Naive thymus-derived CD8-positive, alpha-beta T cell (primary cell): ENCODE data around the gene ARL2. TPM values are rescaled to one million over a fixed set of nuclear protein-coding genes. Genes with fewer than 3 reads are reported as not detected.
"Not testable (repeated sequence)": the region's sequence is repeated elsewhere in the genome, so short reads cannot be mapped to it uniquely, and the experiment has no call there.

Experiments used
- ATAC-seq, 2 donors: fragments of 150-1000 bp; cut with Tn5 transposase in 1 of 2; sonication (Bioruptor Pico), chemical (Tn5 transposase) in 1 of 2; 1 replicate in 1 of 2; 2 replicates in 1 of 2; pipeline ENCODE4 v1.10.0; 2021; ENCODE audit warnings: mild to moderate bottlenecking in 2 of 2, moderate library complexity in 2 of 2
- POLR2A ChIA-PET: fragments of 350-600 bp; sonication (Branson Sonifier 250); formaldehyde crosslinking; loops from one replicate; lab custom pipeline; 2021; ENCODE audit warnings: antibody characterized with exemption; lab: Charles Lee
- DNase-seq, 10 donors: peaks; one replicate each; pipeline versions ENCODE4 v3.0.0 to v3.0.0-alpha.2; 2020 to 2022
- H3K27ac Mint-ChIP-seq, 10 donors: one replicate each; pipeline ENCODE4 v1.8.0; 2020 to 2022; ENCODE audit warnings: mild to moderate bottlenecking in 10 of 10, mixed read lengths in 10 of 10, moderate library complexity in 4 of 10, inconsistent platforms in 1 of 10
- H3K27me3 Mint-ChIP-seq, 5 donors: one replicate each; pipeline ENCODE4 v1.8.0; 2021 to 2022; ENCODE audit warnings: mixed read lengths in 5 of 5
- H3K36me3 Mint-ChIP-seq, 3 donors: one replicate each; pipeline ENCODE4 v1.8.0; 2020 to 2022; ENCODE audit warnings: mixed read lengths in 3 of 3, mild to moderate bottlenecking in 2 of 3, inconsistent platforms in 1 of 3
- H3K4me1 Mint-ChIP-seq, 4 donors: one replicate each; pipeline ENCODE4 v1.8.0; 2021 to 2022; ENCODE audit warnings: mixed read lengths in 4 of 4
- H3K4me3 Mint-ChIP-seq, 10 donors: one replicate each; pipeline ENCODE4 v1.8.0; 2020 to 2022; ENCODE audit warnings: mild to moderate bottlenecking in 10 of 10, mixed read lengths in 10 of 10, moderate library complexity in 6 of 10, inconsistent platforms in 1 of 10
- H3K9me3 Mint-ChIP-seq, 9 donors: one replicate each; pipeline ENCODE4 v1.8.0; 2020 to 2022; ENCODE audit warnings: mixed read lengths in 9 of 9, mild to moderate bottlenecking in 3 of 9, inconsistent platforms in 1 of 9, moderate library complexity in 1 of 9
- polyA plus RNA-seq, 3 donors: library from polyadenylated mRNA; unstranded; fragments of 300-500 nt; fragmentation: Illumina TruSeq; gene quantifications; one replicate each; pipeline ENCODE4 v1.2.3, GENCODE V29; 2021
- total RNA-seq, 8 experiments: library from RNA in 2 of 8; stranded (reverse) in 2 of 8; gene quantifications; one replicate each; pipeline ENCODE4 v1.2.3 and lab custom pipeline; 2021 to 2026

Gene ARL2
- total and polyA plus RNA-seq, 5 experiments from 2014 or later: 37.0 to 135 (median 108) TPM

GRCh38 chr11:64990222-64990923 is 23.6 kb upstream of the ARL2 start:
- no peak for DNase-seq

GRCh38 chr11:64994318-64994717 is 19.6 kb upstream of the ARL2 start:
- H3K27ac Mint-ChIP-seq: no peak overlapping the region
- peaks cover 0 to 19% (median 0%) of the 10 kb centered on the region in 5 donors for H3K27me3 Mint-ChIP-seq
- POLR2A ChIA-PET: no interaction called here

More at GRCh38 chr11:64990222-64990923, 23.6 kb upstream of the ARL2 start:
- Mint-ChIP-seq H3K36me3 (no peaks in the 10 kb centered on the region), H3K4me3 (peak overlapping the region in 2 of 10 donors; percentile 36 to 57), H3K27ac (peak overlapping the region in 4 of 10 donors; percentile 37 to 71 (median 58)), H3K27me3 (peaks cover 0 to 17% (median 2%) of the 10 kb centered on the region in 5 donors), H3K4me1 (peaks cover 7 to 29% (median 11%) of the 10 kb centered on the region in 4 donors), H3K9me3 (no peaks in the 10 kb centered on the region)
- no peak for ATAC-seq
- POLR2A ChIA-PET: no interaction called here

GRCh38 chr11:64996327-64996709 is 17.6 kb upstream of the ARL2 start:
- Mint-ChIP-seq H3K27ac (peak overlapping the region in 2 of 10 donors; percentile 29 to 70), H3K4me3 (peak overlapping the region in 1 of 10 donors; percentile 76), H3K27me3 (peaks cover 0 to 19% (median 0%) of the 10 kb centered on the region in 5 donors), H3K4me1 (peaks cover 2 to 21% (median 7%) of the 10 kb centered on the region in 4 donors), H3K36me3 (no peaks in the 10 kb centered on the region), H3K9me3 (no peaks in the 10 kb centered on the region)
- ATAC-seq (no peak), DNase-seq (no peak)
- POLR2A ChIA-PET: no interaction called here

More at GRCh38 chr11:64994318-64994717, 19.6 kb upstream of the ARL2 start:
- Mint-ChIP-seq H3K9me3 (no peaks in the 10 kb centered on the region), H3K4me3 (no peak overlapping the region), H3K36me3 (no peaks in the 10 kb centered on the region), H3K4me1 (peaks cover 6 to 34% (median 15%) of the 10 kb centered on the region in 4 donors)
- DNase-seq (no peak), ATAC-seq (no peak)

- POLR2A ChIA-PET: no interaction called here
- H3K9me3 Mint-ChIP-seq: no peaks in the 10 kb centered on the region
- DNase-seq: peak in 2 of 10 donors; percentile 6 to 16
- H3K27ac Mint-ChIP-seq: peak within 1 kb of the TSS in 3 of 10 donors; percentile 29 to 70 (median 48)
- ATAC-seq: peak; percentile 32 to 63
- H3K4me3 Mint-ChIP-seq: peak within 1 kb of the TSS in 1 of 10 donors; percentile 76
- H3K36me3 Mint-ChIP-seq: no peaks in the 10 kb centered on the region
- peaks cover 0 to 19% (median 0%) of the 10 kb centered on the region in 5 donors for H3K27me3 Mint-ChIP-seq
- peaks cover 2 to 18% (median 7%) of the 10 kb centered on the region in 4 donors for H3K4me1 Mint-ChIP-seq
These were observed 17.1 kb upstream of the ARL2 start, which contains the start of gene BATF2 for GRCh38 chr11:64996710-64997380. BATF2 (minus strand) TSS chr11:64996971; CDS start chr11:64996914, 57 bp downstream.

- H3K36me3 Mint-ChIP-seq: no peaks in the 10 kb centered on the region
- ATAC-seq: no peak
- H3K27ac Mint-ChIP-seq: peak overlapping the region in 2 of 10 donors; percentile 7 to 63
- no peak for DNase-seq
- H3K27me3 Mint-ChIP-seq: peaks cover 0 to 19% (median 0%) of the 10 kb centered on the region in 5 donors
- H3K4me1 Mint-ChIP-seq: peaks cover 2 to 18% (median 7%) of the 10 kb centered on the region in 4 donors
- no peaks in the 10 kb centered on the region for H3K9me3 Mint-ChIP-seq
- POLR2A ChIA-PET: no interaction called here
- H3K4me3 Mint-ChIP-seq: no peak overlapping the region
These were observed 15.8 kb upstream of the ARL2 start for GRCh38 chr11:64998141-64998540.

GRCh38 chr11:64998690-64999431 is 15.1 kb upstream of the ARL2 start:
- POLR2A ChIA-PET: no interaction called here
- DNase-seq (no peak), ATAC-seq (no peak)
- no peaks in the 10 kb centered on the region for H3K9me3 Mint-ChIP-seq
- H3K36me3 Mint-ChIP-seq: no peaks in the 10 kb centered on the region
- peaks cover 2 to 18% (median 7%) of the 10 kb centered on the region in 4 donors for H3K4me1 Mint-ChIP-seq
- no peak overlapping the region for H3K4me3 Mint-ChIP-seq
- peaks cover 0 to 17% (median 0%) of the 10 kb centered on the region in 5 donors for H3K27me3 Mint-ChIP-seq
- H3K27ac Mint-ChIP-seq: peak overlapping the region in 6 of 10 donors; percentile 7 to 63 (median 42)

GRCh38 chr11:64999478-64999877 is 14.5 kb upstream of the ARL2 start:
- POLR2A ChIA-PET: no interaction called here
- no peak overlapping the region for H3K27ac Mint-ChIP-seq

GRCh38 chr11:65002706-65003105 is 11.3 kb upstream of the ARL2 start:
- ATAC-seq: no peak
- Mint-ChIP-seq H3K27ac (no peak overlapping the region), H3K4me3 (no peak overlapping the region), H3K36me3 (no peaks in the 10 kb centered on the region), H3K9me3 (no peaks in the 10 kb centered on the region), H3K27me3 (no peaks in the 10 kb centered on the region), H3K4me1 (peaks cover 0 to 8% (median 0%) of the 10 kb centered on the region in 4 donors)
- DNase-seq: no peak
- POLR2A ChIA-PET: no interaction called here

More at GRCh38 chr11:64999478-64999877, 14.5 kb upstream of the ARL2 start:
- peaks cover 2 to 18% (median 7%) of the 10 kb centered on the region in 4 donors for H3K4me1 Mint-ChIP-seq
- no peak overlapping the region for H3K4me3 Mint-ChIP-seq
- H3K27me3 Mint-ChIP-seq: peaks cover 0 to 11% (median 0%) of the 10 kb centered on the region in 5 donors
- DNase-seq (no peak), ATAC-seq (no peak)
- H3K9me3 Mint-ChIP-seq: no peaks in the 10 kb centered on the region
- no peaks in the 10 kb centered on the region for H3K36me3 Mint-ChIP-seq

GRCh38 chr11:65003282-65003681 is 10.7 kb upstream of the ARL2 start:
- H3K27ac Mint-ChIP-seq: no peak overlapping the region

GRCh38 chr11:65003968-65004367 is 10.0 kb upstream of the ARL2 start:
- not testable (repeated sequence) for DNase-seq, ATAC-seq, H3K4me1 Mint-ChIP-seq, H3K27me3 Mint-ChIP-seq, H3K4me3 Mint-ChIP-seq, H3K9me3 Mint-ChIP-seq, H3K27ac Mint-ChIP-seq, H3K36me3 Mint-ChIP-seq
- POLR2A ChIA-PET: interaction anchor here (1.4 kb wide), 1 partner anchor 113 kb away, joined by 3 read pairs; the partner anchor contains the start of gene ZNHIT2

More at GRCh38 chr11:65003282-65003681, 10.7 kb upstream of the ARL2 start:
- POLR2A ChIA-PET: interaction anchor here (1.4 kb wide), 1 partner anchor 114 kb away, joined by 3 read pairs; the partner anchor contains the start of gene ZNHIT2
- ATAC-seq: no peak
- H3K27me3 Mint-ChIP-seq: no peaks in the 10 kb centered on the region
- no peaks in the 10 kb centered on the region for H3K36me3 Mint-ChIP-seq
- peaks cover 0 to 5% (median 0%) of the 10 kb centered on the region in 4 donors for H3K4me1 Mint-ChIP-seq
- H3K9me3 Mint-ChIP-seq: no peaks in the 10 kb centered on the region
- no peak for DNase-seq
- H3K4me3 Mint-ChIP-seq: no peak overlapping the region

GRCh38 chr11:65008016-65008415 is 5.9 kb upstream of the ARL2 start:
- Mint-ChIP-seq H3K4me1 (peaks cover 2 to 3% (median 3%) of the 10 kb centered on the region in 4 donors), H3K4me3 (no peak overlapping the region), H3K36me3 (no peaks in the 10 kb centered on the region), H3K27me3 (no peaks in the 10 kb centered on the region), H3K9me3 (no peaks in the 10 kb centered on the region), H3K27ac (no peak overlapping the region)
- no peak for DNase-seq
- POLR2A ChIA-PET: no interaction called here
- ATAC-seq: no peak

- POLR2A ChIA-PET: interaction anchor here (0.6 kb wide), 1 partner anchor 44 kb away, joined by 3 read pairs; no protein-coding TSS in a partner anchor
These were observed 5.1 kb upstream of the ARL2 start for GRCh38 chr11:65008873-65009272.

More at GRCh38 chr11:65008873-65009272, 5.1 kb upstream of the ARL2 start:
- Mint-ChIP-seq H3K9me3 (no peaks in the 10 kb centered on the region), H3K4me1 (peaks cover 7 to 10% (median 8%) of the 10 kb centered on the region in 4 donors), H3K4me3 (no peak overlapping the region), H3K27me3 (no peaks in the 10 kb centered on the region), H3K36me3 (no peaks in the 10 kb centered on the region), H3K27ac (no peak overlapping the region)
- no peak for ATAC-seq
- no peak for DNase-seq
